Activated T-helper 2 cell treated with anti-CD3 and anti-CD28 coated beads, Interferon-gamma antibody, Interleukin-2, Interleukin-4, amounts not matched to agents 10 μg/mL and 5 μg/mL and 100 μg/mL, durations not matched to agents 14 hours and 24 hours and 36 hours (primary cell): Measurements from ENCODE around the gene SEC14L5. TPM values are rescaled to one million over a fixed set of nuclear protein-coding genes. Genes with fewer than 3 reads are reported as not detected.

ENCODE experiments used
- DNase-seq: peaks from one replicate; pipeline ENCODE4 v3.0.0; 2021; ENCODE audit warnings: low spot score
- H3K27ac Mint-ChIP-seq: one replicate; pipeline ENCODE4 v1.8.0; 2021; ENCODE audit warnings: mixed read lengths
- H3K27me3 Mint-ChIP-seq: one replicate; pipeline ENCODE4 v1.8.0; 2021; ENCODE audit warnings: low read depth, mixed read lengths
- H3K36me3 Mint-ChIP-seq: one replicate; pipeline ENCODE4 v1.8.0; 2021; ENCODE audit warnings: low read depth, mixed read lengths
- H3K4me1 Mint-ChIP-seq: one replicate; pipeline ENCODE4 v1.8.0; 2021; ENCODE audit warnings: low read depth, mixed read lengths
- H3K4me3 Mint-ChIP-seq: one replicate; pipeline ENCODE4 v1.8.0; 2021; ENCODE audit warnings: low read depth, mild to moderate bottlenecking, moderate library complexity, mixed read lengths
- H3K9me3 Mint-ChIP-seq: one replicate; pipeline ENCODE4 v1.8.0; 2021; ENCODE audit warnings: mixed read lengths
- intact Hi-C: fragments of 100-400 bp; cut with micrococcal nuclease; formaldehyde crosslinking; loops from one replicate; pipeline ENCODE4 v1.15.1; 2023
- total RNA-seq: library from RNA; stranded (reverse); gene quantifications from 2 replicates; pipeline ENCODE4 v1.2.3, GENCODE V29; 2022

Gene SEC14L5
- total RNA-seq, 1 donor from 2014 or later: not detected

- intact Hi-C loops: no loop called here
- Mint-ChIP-seq H3K27me3 (no peaks in the 10 kb centered on the region), H3K36me3 (no peaks in the 10 kb centered on the region), H3K9me3 (no peaks in the 10 kb centered on the region), H3K4me3 (no peak overlapping the region), H3K4me1 (no peaks in the 10 kb centered on the region), H3K27ac (no peak overlapping the region)
- DNase-seq: no peak
Measured at GRCh38 chr16:5020551-5020950, 62.4 kb downstream of the SEC14L5 start.

GRCh38 chr16:5022521-5022920 lies 64.4 kb downstream of the SEC14L5 start:
- H3K36me3 Mint-ChIP-seq: no peaks in the 10 kb centered on the region
- H3K9me3 Mint-ChIP-seq: no peaks in the 10 kb centered on the region
- intact Hi-C loops: no loop called here
- H3K4me3 Mint-ChIP-seq: no peak overlapping the region
- H3K27me3 Mint-ChIP-seq: no peaks in the 10 kb centered on the region
- no peak overlapping the region for H3K27ac Mint-ChIP-seq
- no peaks in the 10 kb centered on the region for H3K4me1 Mint-ChIP-seq
- no peak for DNase-seq

GRCh38 chr16:5024632-5025031 lies 66.5 kb downstream of the SEC14L5 start:
- Mint-ChIP-seq H3K36me3 (no peaks in the 10 kb centered on the region), H3K9me3 (no peaks in the 10 kb centered on the region), H3K27ac (no peak overlapping the region), H3K27me3 (no peaks in the 10 kb centered on the region), H3K4me1 (no peaks in the 10 kb centered on the region), H3K4me3 (no peak overlapping the region)
- intact Hi-C loops: no loop called here
- DNase-seq: no peak

- no peaks in the 10 kb centered on the region for H3K9me3 Mint-ChIP-seq
- intact Hi-C loops: no loop called here
- no peaks in the 10 kb centered on the region for H3K36me3 Mint-ChIP-seq
- H3K4me3 Mint-ChIP-seq: no peak overlapping the region
- no peaks in the 10 kb centered on the region for H3K27me3 Mint-ChIP-seq
- DNase-seq: no peak
- no peaks in the 10 kb centered on the region for H3K4me1 Mint-ChIP-seq
- H3K27ac Mint-ChIP-seq: no peak overlapping the region
Measured at GRCh38 chr16:5025171-5025632, 67.1 kb downstream of the SEC14L5 start.

- DNase-seq: no peak
- intact Hi-C loops: no loop called here
- H3K4me1 Mint-ChIP-seq: no peaks in the 10 kb centered on the region
Measured at GRCh38 chr16:5026664-5027063, 68.5 kb downstream of the SEC14L5 start.

GRCh38 chr16:5027086-5027485 lies 69.0 kb downstream of the SEC14L5 start:
- no peaks in the 10 kb centered on the region for H3K27me3 Mint-ChIP-seq
- no peak overlapping the region for H3K4me3 Mint-ChIP-seq
- no peak for DNase-seq
- intact Hi-C loops: no loop called here
- no peak overlapping the region for H3K27ac Mint-ChIP-seq
- no peaks in the 10 kb centered on the region for H3K9me3 Mint-ChIP-seq
- H3K4me1 Mint-ChIP-seq: no peaks in the 10 kb centered on the region
- H3K36me3 Mint-ChIP-seq: no peaks in the 10 kb centered on the region

More at GRCh38 chr16:5026664-5027063, 68.5 kb downstream of the SEC14L5 start:
- no peaks in the 10 kb centered on the region for H3K27me3 Mint-ChIP-seq
- no peak overlapping the region for H3K4me3 Mint-ChIP-seq
- no peak overlapping the region for H3K27ac Mint-ChIP-seq
- no peaks in the 10 kb centered on the region for H3K36me3 Mint-ChIP-seq
- H3K9me3 Mint-ChIP-seq: no peaks in the 10 kb centered on the region

GRCh38 chr16:5027575-5028235 lies 69.6 kb downstream of the SEC14L5 start:
- Mint-ChIP-seq H3K9me3 (no peaks in the 10 kb centered on the region), H3K4me1 (peaks cover 3% of the 10 kb centered on the region), H3K27ac (no peak overlapping the region), H3K4me3 (no peak overlapping the region), H3K36me3 (no peaks in the 10 kb centered on the region), H3K27me3 (no peaks in the 10 kb centered on the region)
- intact Hi-C loops: no loop called here
- no peak for DNase-seq

- Mint-ChIP-seq H3K4me3 (no peak overlapping the region), H3K27ac (no peak overlapping the region), H3K27me3 (no peaks in the 10 kb centered on the region), H3K9me3 (no peaks in the 10 kb centered on the region), H3K36me3 (no peaks in the 10 kb centered on the region), H3K4me1 (peaks cover 6% of the 10 kb centered on the region)
- intact Hi-C loops: no loop called here
- DNase-seq: no peak
Measured at GRCh38 chr16:5028950-5029475, 70.9 kb downstream of the SEC14L5 start.

GRCh38 chr16:5030251-5030870 lies 72.2 kb downstream of the SEC14L5 start:
- Mint-ChIP-seq H3K36me3 (no peaks in the 10 kb centered on the region), H3K4me3 (no peak overlapping the region), H3K9me3 (no peaks in the 10 kb centered on the region), H3K4me1 (peaks cover 11% of the 10 kb centered on the region), H3K27ac (no peak overlapping the region), H3K27me3 (no peaks in the 10 kb centered on the region)
- intact Hi-C loops: loop anchor here (5.0 kb wide), 1 partner anchor 42 kb away; the partner anchor contains the start of gene ALG1
- DNase-seq: no peak

- Mint-ChIP-seq H3K4me3 (peak overlapping the region; percentile 49), H3K27me3 (no peaks in the 10 kb centered on the region), H3K4me1 (peaks cover 11% of the 10 kb centered on the region), H3K36me3 (no peaks in the 10 kb centered on the region), H3K27ac (no peak overlapping the region), H3K9me3 (no peaks in the 10 kb centered on the region)
- intact Hi-C loops: loop anchor here (5.0 kb wide), 1 partner anchor 41 kb away; the partner anchor contains the start of gene ALG1
- DNase-seq: no peak
Measured at GRCh38 chr16:5031601-5032000, 73.5 kb downstream of the SEC14L5 start.

GRCh38 chr16:5032748-5033167 lies 74.6 kb downstream of the SEC14L5 start:
- H3K4me3 Mint-ChIP-seq: peak overlapping the region; percentile 73
- H3K27ac Mint-ChIP-seq: no peak overlapping the region
- no peak for DNase-seq

GRCh38 chr16:5033256-5034166 lies 75.4 kb downstream of the SEC14L5 start, which contains the start of gene NAGPA:
NAGPA (minus strand) TSS chr16:5033935; CDS start chr16:5033914, 21 bp downstream.
- Mint-ChIP-seq H3K9me3 (no peaks in the 10 kb centered on the region), H3K4me3 (peak within 1 kb of the TSS; percentile 82), H3K4me1 (peaks cover 11% of the 10 kb centered on the region), H3K27ac (peak within 1 kb of the TSS; percentile 68), H3K36me3 (no peaks in the 10 kb centered on the region), H3K27me3 (no peaks in the 10 kb centered on the region)
- DNase-seq: peak; percentile 79
- intact Hi-C loops: loop anchor here (5.0 kb wide), 1 partner anchor 39 kb away; the partner anchor contains the start of gene ALG1

More at GRCh38 chr16:5032748-5033167, 74.6 kb downstream of the SEC14L5 start:
- Mint-ChIP-seq H3K27me3 (no peaks in the 10 kb centered on the region), H3K4me1 (peaks cover 11% of the 10 kb centered on the region), H3K36me3 (no peaks in the 10 kb centered on the region), H3K9me3 (no peaks in the 10 kb centered on the region)
- intact Hi-C loops: loop anchor here (5.0 kb wide), 1 partner anchor 40 kb away; the partner anchor contains the start of gene ALG1
